Sigmoid colon (tissue), 3 donors: ENCODE measurements around the gene TTC3.
"Not testable (repeated sequence)": the region's sequence is repeated elsewhere in the genome, so short reads cannot be mapped to it uniquely, and the experiment has no call there.

Source experiments
- POLR2A ChIP-seq, 2 donors: fragments of 450-650 bp; IDR thresholded peaks; one replicate each; pipeline ENCODE4 v1.6.1; 2016; ENCODE audit warnings: antibody characterized with exemption in 2 of 2, mild to moderate bottlenecking in 2 of 2, moderate library complexity in 2 of 2
- TF ChIP-seq, protein P1 (sequence below), 4 experiments: fragments of 450-650 bp in 3 of 4; fragments of 200-600 bp in 1 of 4; IDR thresholded peaks; one replicate each; pipeline ENCODE4 v1.5.1; 2016 to 2019; ENCODE audit warnings: antibody characterized with exemption in 4 of 4, mild to moderate bottlenecking in 3 of 4, moderate library complexity in 2 of 4

DNA sequence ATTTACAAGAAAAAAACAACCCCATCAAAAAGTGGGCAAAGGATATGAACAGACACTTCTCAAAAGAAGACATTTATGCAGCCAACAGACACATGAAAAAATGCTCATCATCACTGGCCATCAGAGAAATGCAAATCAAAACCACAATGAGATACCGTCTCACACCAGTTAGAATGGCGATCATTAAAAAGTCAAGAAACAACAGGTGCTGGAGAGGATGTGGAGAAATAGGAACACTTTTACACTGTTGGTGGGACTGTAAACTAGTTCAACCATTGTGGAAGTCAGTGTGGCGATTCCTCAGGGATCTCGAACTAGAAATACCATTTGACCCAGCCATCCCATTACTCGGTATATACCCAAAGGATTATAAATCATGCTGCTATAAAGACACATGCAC lies 70.3 kb downstream of the TTC3 start:
- TF ChIP-seq, protein P1, sequence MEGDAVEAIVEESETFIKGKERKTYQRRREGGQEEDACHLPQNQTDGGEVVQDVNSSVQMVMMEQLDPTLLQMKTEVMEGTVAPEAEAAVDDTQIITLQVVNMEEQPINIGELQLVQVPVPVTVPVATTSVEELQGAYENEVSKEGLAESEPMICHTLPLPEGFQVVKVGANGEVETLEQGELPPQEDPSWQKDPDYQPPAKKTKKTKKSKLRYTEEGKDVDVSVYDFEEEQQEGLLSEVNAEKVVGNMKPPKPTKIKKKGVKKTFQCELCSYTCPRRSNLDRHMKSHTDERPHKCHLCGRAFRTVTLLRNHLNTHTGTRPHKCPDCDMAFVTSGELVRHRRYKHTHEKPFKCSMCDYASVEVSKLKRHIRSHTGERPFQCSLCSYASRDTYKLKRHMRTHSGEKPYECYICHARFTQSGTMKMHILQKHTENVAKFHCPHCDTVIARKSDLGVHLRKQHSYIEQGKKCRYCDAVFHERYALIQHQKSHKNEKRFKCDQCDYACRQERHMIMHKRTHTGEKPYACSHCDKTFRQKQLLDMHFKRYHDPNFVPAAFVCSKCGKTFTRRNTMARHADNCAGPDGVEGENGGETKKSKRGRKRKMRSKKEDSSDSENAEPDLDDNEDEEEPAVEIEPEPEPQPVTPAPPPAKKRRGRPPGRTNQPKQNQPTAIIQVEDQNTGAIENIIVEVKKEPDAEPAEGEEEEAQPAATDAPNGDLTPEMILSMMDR (IDR thresholded peaks at IDR 0.05), result not testable (repeated sequence)
- not testable (repeated sequence) for TF ChIP-seq POLR2A (IDR thresholded peaks at IDR 0.05)
